ENCODE results near the gene USHBP1. TPM values are rescaled to one million over a fixed set of nuclear protein-coding genes. Genes with fewer than 3 reads are reported as not detected.
A peak's percentile ranks its signal among the peaks of the same experiment; 100 is the strongest.

Gene USHBP1
- polyA plus RNA-seq, 1 experiment, result not detected

GRCh38 chr19:17205237-17206140 lies 59.1 kb downstream of the USHBP1 start:
- no peak overlapping the region for H3K27ac ChIP-seq (ENCODE audit: low read depth, low read length)
- CTCF ChIA-PET, result interaction anchor here (0.6 to 2.0 kb wide), 4 partner anchors 36 to 81 kb away, joined by 3 to 13 read pairs (median 6); partner anchors contain the start of gene ANKLE1
- no peak for DNase-seq (ENCODE audit: low read depth, low spot score)
- peaks cover 9% of the 10 kb centered on the region; the same call in 1 of the 2 replicates for H3K9me3 ChIP-seq (ENCODE audit: control insufficient read depth, insufficient read depth, low read length)
- POLR2A ChIA-PET, result no interaction called here
- TF ChIP-seq, protein P1, sequence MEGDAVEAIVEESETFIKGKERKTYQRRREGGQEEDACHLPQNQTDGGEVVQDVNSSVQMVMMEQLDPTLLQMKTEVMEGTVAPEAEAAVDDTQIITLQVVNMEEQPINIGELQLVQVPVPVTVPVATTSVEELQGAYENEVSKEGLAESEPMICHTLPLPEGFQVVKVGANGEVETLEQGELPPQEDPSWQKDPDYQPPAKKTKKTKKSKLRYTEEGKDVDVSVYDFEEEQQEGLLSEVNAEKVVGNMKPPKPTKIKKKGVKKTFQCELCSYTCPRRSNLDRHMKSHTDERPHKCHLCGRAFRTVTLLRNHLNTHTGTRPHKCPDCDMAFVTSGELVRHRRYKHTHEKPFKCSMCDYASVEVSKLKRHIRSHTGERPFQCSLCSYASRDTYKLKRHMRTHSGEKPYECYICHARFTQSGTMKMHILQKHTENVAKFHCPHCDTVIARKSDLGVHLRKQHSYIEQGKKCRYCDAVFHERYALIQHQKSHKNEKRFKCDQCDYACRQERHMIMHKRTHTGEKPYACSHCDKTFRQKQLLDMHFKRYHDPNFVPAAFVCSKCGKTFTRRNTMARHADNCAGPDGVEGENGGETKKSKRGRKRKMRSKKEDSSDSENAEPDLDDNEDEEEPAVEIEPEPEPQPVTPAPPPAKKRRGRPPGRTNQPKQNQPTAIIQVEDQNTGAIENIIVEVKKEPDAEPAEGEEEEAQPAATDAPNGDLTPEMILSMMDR (IDR thresholded peaks at IDR 0.05; ENCODE audit: low read depth, low read length), result peak; percentile 69
- no peaks in the 10 kb centered on the region for H3K27me3 ChIP-seq (ENCODE audit: control insufficient read depth, insufficient read depth, low read length)
- no peak overlapping the region for H3K4me3 ChIP-seq (ENCODE audit: low read depth, low read length)

- TF ChIP-seq, protein P1 (IDR thresholded peaks at IDR 0.05; ENCODE audit: low read depth, low read length), result no peak
These were observed 61.8 kb downstream of the USHBP1 start for GRCh38 chr19:17202713-17203112.

GRCh38 chr19:17202249-17202648 lies 62.3 kb downstream of the USHBP1 start:
- POLR2A ChIA-PET, result no interaction called here
- no peak overlapping the region for H3K27ac ChIP-seq (ENCODE audit: low read depth, low read length)
- DNase-seq (ENCODE audit: low read depth, low spot score), result no peak
- no peak overlapping the region for H3K4me3 ChIP-seq (ENCODE audit: low read depth, low read length)
- TF ChIP-seq, protein P1 (IDR thresholded peaks at IDR 0.05; ENCODE audit: low read depth, low read length), result no peak
- peaks cover 9% of the 10 kb centered on the region; the same call in 1 of the 2 replicates for H3K9me3 ChIP-seq (ENCODE audit: control insufficient read depth, insufficient read depth, low read length)
- CTCF ChIA-PET, result no interaction called here
- H3K27me3 ChIP-seq (ENCODE audit: control insufficient read depth, insufficient read depth, low read length), result no peaks in the 10 kb centered on the region

More at GRCh38 chr19:17202713-17203112, 61.8 kb downstream of the USHBP1 start:
- no peak overlapping the region for H3K27ac ChIP-seq (ENCODE audit: low read depth, low read length)
- peaks cover 9% of the 10 kb centered on the region; the same call in 1 of the 2 replicates for H3K9me3 ChIP-seq (ENCODE audit: control insufficient read depth, insufficient read depth, low read length)
- DNase-seq (ENCODE audit: low read depth, low spot score), result no peak
- no peaks in the 10 kb centered on the region for H3K27me3 ChIP-seq (ENCODE audit: control insufficient read depth, insufficient read depth, low read length)
- POLR2A ChIA-PET, result interaction anchor here (0.7 kb wide), 1 partner anchor 32 kb away, joined by 3 read pairs; no protein-coding TSS in a partner anchor
- CTCF ChIA-PET, result no interaction called here
- H3K4me3 ChIP-seq (ENCODE audit: low read depth, low read length), result no peak overlapping the region

- CTCF ChIA-PET, result no interaction called here
These were observed 64.0 kb downstream of the USHBP1 start for GRCh38 chr19:17200408-17201079.

More at GRCh38 chr19:17200408-17201079, 64.0 kb downstream of the USHBP1 start:
- POLR2A ChIA-PET, result no interaction called here
- no peaks in the 10 kb centered on the region; the same call in 1 of the 2 replicates for H3K9me3 ChIP-seq (ENCODE audit: control insufficient read depth, insufficient read depth, low read length)
- TF ChIP-seq, protein P1 (IDR thresholded peaks at IDR 0.05; ENCODE audit: low read depth, low read length), result no peak
- H3K27ac ChIP-seq (ENCODE audit: low read depth, low read length), result no peak overlapping the region
- H3K4me3 ChIP-seq (ENCODE audit: low read depth, low read length), result no peak overlapping the region
- no peak for DNase-seq (ENCODE audit: low read depth, low spot score)
- H3K27me3 ChIP-seq (ENCODE audit: control insufficient read depth, insufficient read depth, low read length), result no peaks in the 10 kb centered on the region

Other genes starting within 250 kb of the USHBP1 start
- 0.38 and 0.56 TPM in 2 replicates for gene CPAMD8, start 237.9 kb downstream of the USHBP1 start, polyA plus RNA-seq (2011; rRNA removed)
- 4.6 and 4.9 TPM in 2 replicates for gene HAUS8, start 189.3 kb downstream of the USHBP1 start, polyA plus RNA-seq (2011; rRNA removed)
- 34.5 and 42.5 TPM in 2 replicates for gene MYO9B, start 189.0 kb downstream of the USHBP1 start, polyA plus RNA-seq (2011; rRNA removed)
- 21.1 and 25.1 TPM in 2 replicates for gene USE1, start 49.4 kb downstream of the USHBP1 start, polyA plus RNA-seq (2011; rRNA removed)
- 4.6 and 6.7 TPM in 2 replicates for gene OCEL1, start 38.5 kb downstream of the USHBP1 start, polyA plus RNA-seq (2011; rRNA removed)
- gene NR2F6, start 18.8 kb downstream of the USHBP1 start, polyA plus RNA-seq (2011; rRNA removed), result 16.3 and 18.9 TPM in 2 replicates
- gene BABAM1, start 2.7 kb upstream of the USHBP1 start, polyA plus RNA-seq (2011; rRNA removed), result 92.0 and 98.6 TPM in 2 replicates
- gene ANKLE1, start 17.2 kb upstream of the USHBP1 start, polyA plus RNA-seq (2011; rRNA removed), result 0.33 and 0.36 TPM in 2 replicates
- gene ABHD8, start 38.7 kb upstream of the USHBP1 start, polyA plus RNA-seq (2011; rRNA removed), result 6.1 and 8.6 TPM in 2 replicates
- 23.2 and 24.3 TPM in 2 replicates for gene MRPL34, start 41.1 kb upstream of the USHBP1 start, polyA plus RNA-seq (2011; rRNA removed)
- 38.7 and 40.7 TPM in 2 replicates for gene DDA1, start 44.8 kb upstream of the USHBP1 start, polyA plus RNA-seq (2011; rRNA removed)
- 1.8 and 2.0 TPM in 2 replicates for gene ANO8, start 70.1 kb upstream of the USHBP1 start, polyA plus RNA-seq (2011; rRNA removed)
- gene GTPBP3, start 72.8 kb upstream of the USHBP1 start, polyA plus RNA-seq (2011; rRNA removed), result 4.7 TPM in 2 replicates
- not detected in 2 replicates for gene PLVAP, start 112.6 kb upstream of the USHBP1 start, polyA plus RNA-seq (2011; rRNA removed)
- gene CCDC194, start 129.5 kb upstream of the USHBP1 start, polyA plus RNA-seq (2011; rRNA removed), result not detected in 2 replicates
- 1.9 and 2.8 TPM in 2 replicates for gene BST2, start 140.9 kb upstream of the USHBP1 start, polyA plus RNA-seq (2011; rRNA removed)
- 22.5 and 30.1 TPM in 2 replicates for gene MVB12A, start 155.3 kb upstream of the USHBP1 start, polyA plus RNA-seq (2011; rRNA removed)
- 0.05 and 0.07 TPM in 2 replicates for gene TMEM221, start 183.9 kb upstream of the USHBP1 start, polyA plus RNA-seq (2011; rRNA removed)
- not detected in 2 replicates for gene NXNL1, start 196.2 kb upstream of the USHBP1 start, polyA plus RNA-seq (2011; rRNA removed)
- 8.3 and 9.4 TPM in 2 replicates for gene SLC27A1, start 205.8 kb upstream of the USHBP1 start, polyA plus RNA-seq (2011; rRNA removed)
- gene PGLS, start 246.9 kb upstream of the USHBP1 start, polyA plus RNA-seq (2011; rRNA removed), result 40.5 and 60.8 TPM in 2 replicates